ENCODE measurements around the gene IQSEC3. TPM values are rescaled to one million over a fixed set of nuclear protein-coding genes. Genes with fewer than 3 reads are reported as not detected.

Gene IQSEC3
- total RNA-seq, 1 experiment from 2014 or later = not detected

GRCh38 chr12:111699-112493 lies 45.3 kb downstream of the IQSEC3 start:
- intact Hi-C loops (cut with micrococcal nuclease; ENCODE audit: unreplicated experiment) = no loop called here
- no TSS peak for BruUV-seq (replicated peaks)
- Histone ChIP-seq H3K4me3 (ENCODE audit: low read depth, low read length, poor library complexity, severe bottlenecking) (no peak overlapping the region), H3K9me3 (ENCODE audit: low read depth, low read length, poor library complexity, severe bottlenecking) (no peaks in the 10 kb centered on the region), H3K27ac (ENCODE audit: low read depth, low read length, poor library complexity, severe bottlenecking) (no peak overlapping the region), H3K4me1 (ENCODE audit: insufficient read depth, low read length, poor library complexity, severe bottlenecking) (no peaks in the 10 kb centered on the region), H3K36me3 (ENCODE audit: insufficient read depth, low read length, poor library complexity, severe bottlenecking) (no peaks in the 10 kb centered on the region), H3K27me3 (replicated peaks; ENCODE audit: insufficient read depth, low read depth, low read length, poor library complexity) (no peaks in the 10 kb centered on the region)
- POLR2A ChIA-PET (ENCODE audit: low non-redundant PET) = no interaction called here
- CTCF ChIA-PET = no interaction called here
- TF ChIP-seq CTCF (conservative IDR thresholded peaks at IDR 0.05; ENCODE audit: low read depth, low read length) = no peak
- no peak for TF ChIP-seq EZH2 (IDR thresholded peaks at IDR 0.05; ENCODE audit: borderline replicate concordance, low read depth, low read length, poor library complexity, severe bottlenecking)
- DNase-seq (ENCODE audit: low spot score) = no peak

GRCh38 chr12:113347-113746 lies 46.8 kb downstream of the IQSEC3 start:
- CTCF ChIA-PET = no interaction called here
- POLR2A ChIA-PET (ENCODE audit: low non-redundant PET) = no interaction called here
- DNase-seq (ENCODE audit: low spot score) = no peak
- no peaks in the 10 kb centered on the region for H3K36me3 ChIP-seq (ENCODE audit: insufficient read depth, low read length, poor library complexity, severe bottlenecking)
- H3K9me3 ChIP-seq (ENCODE audit: low read depth, low read length, poor library complexity, severe bottlenecking) = no peaks in the 10 kb centered on the region
- H3K27ac ChIP-seq (ENCODE audit: low read depth, low read length, poor library complexity, severe bottlenecking) = no peak overlapping the region
- TF ChIP-seq CTCF (conservative IDR thresholded peaks at IDR 0.05; ENCODE audit: low read depth, low read length) (no peak), EZH2 (IDR thresholded peaks at IDR 0.05; ENCODE audit: borderline replicate concordance, low read depth, low read length, poor library complexity, severe bottlenecking) (no peak)
- H3K4me3 ChIP-seq (ENCODE audit: low read depth, low read length, poor library complexity, severe bottlenecking) = no peak overlapping the region
- no peaks in the 10 kb centered on the region for H3K27me3 ChIP-seq (replicated peaks; ENCODE audit: insufficient read depth, low read depth, low read length, poor library complexity)
- BruUV-seq (replicated peaks) = no TSS peak
- H3K4me1 ChIP-seq (ENCODE audit: insufficient read depth, low read length, poor library complexity, severe bottlenecking) = no peaks in the 10 kb centered on the region
- intact Hi-C loops (cut with micrococcal nuclease; ENCODE audit: unreplicated experiment) = no loop called here

- no peaks in the 10 kb centered on the region for H3K36me3 ChIP-seq (ENCODE audit: insufficient read depth, low read length, poor library complexity, severe bottlenecking)
- H3K9me3 ChIP-seq (ENCODE audit: low read depth, low read length, poor library complexity, severe bottlenecking) = no peaks in the 10 kb centered on the region
- POLR2A ChIA-PET (ENCODE audit: low non-redundant PET) = no interaction called here
- H3K27ac ChIP-seq (ENCODE audit: low read depth, low read length, poor library complexity, severe bottlenecking) = no peak overlapping the region
- no TSS peak for BruUV-seq (replicated peaks)
- no peak overlapping the region for H3K4me3 ChIP-seq (ENCODE audit: low read depth, low read length, poor library complexity, severe bottlenecking)
- no peak for TF ChIP-seq EZH2 (IDR thresholded peaks at IDR 0.05; ENCODE audit: borderline replicate concordance, low read depth, low read length, poor library complexity, severe bottlenecking)
- TF ChIP-seq CTCF (conservative IDR thresholded peaks at IDR 0.05; ENCODE audit: low read depth, low read length) = no peak
- CTCF ChIA-PET = no interaction called here
- no peaks in the 10 kb centered on the region for H3K4me1 ChIP-seq (ENCODE audit: insufficient read depth, low read length, poor library complexity, severe bottlenecking)
- DNase-seq (ENCODE audit: low spot score) = no peak
- intact Hi-C loops (cut with micrococcal nuclease; ENCODE audit: unreplicated experiment) = no loop called here
- H3K27me3 ChIP-seq (replicated peaks; ENCODE audit: insufficient read depth, low read depth, low read length, poor library complexity) = no peaks in the 10 kb centered on the region
Observed at GRCh38 chr12:114626-115211, 48.2 kb downstream of the IQSEC3 start.

All from A673 (cell line).